ENCODE data around the gene CASP8. TPM values are rescaled to one million over a fixed set of nuclear protein-coding genes. Genes with fewer than 3 reads are reported as not detected.
"Not testable (repeated sequence)": the region's sequence is repeated elsewhere in the genome, so short reads cannot be mapped to it uniquely, and the experiment has no call there.

The CASP8 gene
- 14.0 and 21.5 TPM in 2 replicates for total RNA-seq

- no peak for DNase-seq (ENCODE audit: low read depth, low spot score)
Measured at GRCh38 chr2:201260302-201260800, at the start of gene CASP8. Gene CASP8 (plus strand): TSS chr2:201260536. CDS start chr2:201266487, 5,951 bp downstream.

- DNase-seq (ENCODE audit: low read depth, low spot score) = no peak
Measured at GRCh38 chr2:201215963-201216362, 44.4 kb upstream of the CASP8 start.

GRCh38 chr2:201216918-201217317, 43.4 kb upstream of the CASP8 start:
- no peak for DNase-seq (ENCODE audit: low read depth, low spot score)

GRCh38 chr2:201218780-201219179, 41.6 kb upstream of the CASP8 start:
- no peak for DNase-seq (ENCODE audit: low read depth, low spot score)

GRCh38 chr2:201219328-201220096, 40.8 kb upstream of the CASP8 start:
- no peak for DNase-seq (ENCODE audit: low read depth, low spot score)

GRCh38 chr2:201220102-201220570, 40.2 kb upstream of the CASP8 start:
- DNase-seq (ENCODE audit: low read depth, low spot score) = peak; percentile 71

- no peak for DNase-seq (ENCODE audit: low read depth, low spot score)
Measured at GRCh38 chr2:201223089-201224073, 37.0 kb upstream of the CASP8 start.

- DNase-seq (ENCODE audit: low read depth, low spot score) = no peak
Measured at GRCh38 chr2:201228271-201228911, 31.9 kb upstream of the CASP8 start.

GRCh38 chr2:201228912-201229290, 31.4 kb upstream of the CASP8 start:
- DNase-seq (ENCODE audit: low read depth, low spot score) = no peak

GRCh38 chr2:201231781-201232466, 28.4 kb upstream of the CASP8 start:
- DNase-seq (ENCODE audit: low read depth, low spot score) = peak; percentile 86

GRCh38 chr2:201232467-201232815, 27.9 kb upstream of the CASP8 start:
- DNase-seq (ENCODE audit: low read depth, low spot score) = no peak

GRCh38 chr2:201233192-201233811, 27.0 kb upstream of the CASP8 start:
- DNase-seq (ENCODE audit: low read depth, low spot score) = no peak

GRCh38 chr2:201233812-201234662, 26.3 kb upstream of the CASP8 start:
- DNase-seq (ENCODE audit: low read depth, low spot score) = no peak

- no peak for DNase-seq (ENCODE audit: low read depth, low spot score)
Measured at GRCh38 chr2:201234663-201235135, 25.6 kb upstream of the CASP8 start.

- no peak for DNase-seq (ENCODE audit: low read depth, low spot score)
Measured at GRCh38 chr2:201235860-201236811, 24.2 kb upstream of the CASP8 start.

- no peak for DNase-seq (ENCODE audit: low read depth, low spot score)
Measured at GRCh38 chr2:201237486-201238123, 22.7 kb upstream of the CASP8 start.

- not testable (repeated sequence) for DNase-seq (ENCODE audit: low read depth, low spot score)
Measured at GRCh38 chr2:201239167-201239935, 21.0 kb upstream of the CASP8 start.
